NT2/D1 (cell line): ENCODE measurements around the gene KRT85.

ENCODE experiments used
- DNase-seq: peaks from one replicate; pipeline ENCODE4 v3.0.0-alpha.2; 2011; ENCODE audit warnings: low read depth, low spot score
- H3K27me3 ChIP-seq: 2 replicates; pipeline ENCODE4 v1.6.0; 2011; ENCODE audit warnings: mild to moderate bottlenecking; ENCODE audit not compliant: insufficient read length, insufficient read depth
- H3K36me3 ChIP-seq: 2 replicates; pipeline ENCODE4 v1.6.1; 2011; ENCODE audit warnings: mild to moderate bottlenecking, low read length, mixed read lengths; ENCODE audit not compliant: insufficient read depth, insufficient read length
- H3K4me1 ChIP-seq: 2 replicates; pipeline ENCODE4 v1.5.1; 2011; ENCODE audit not compliant: insufficient read depth, insufficient read length
- H3K4me3 ChIP-seq: 2 replicates; pipeline ENCODE4 v1.5.1; 2011; ENCODE audit warnings: low read depth; ENCODE audit not compliant: insufficient read length
- H3K9ac ChIP-seq: 2 replicates; pipeline ENCODE4 v1.6.0; 2011; ENCODE audit warnings: low read depth; ENCODE audit not compliant: insufficient read length
- H3K9me3 ChIP-seq: 2 replicates; pipeline ENCODE4 v1.5.1; 2011; ENCODE audit warnings: mild to moderate bottlenecking, low read length; ENCODE audit not compliant: insufficient read depth
- SUZ12 ChIP-seq: IDR thresholded peaks from 2 replicates; pipeline ENCODE4 v1.6.1; 2011; ENCODE audit not compliant: insufficient read length, insufficient read depth; ENCODE audit errors: extremely low read depth
- YY1 ChIP-seq: IDR thresholded peaks from 2 replicates; pipeline ENCODE4 v1.6.1; 2011; ENCODE audit not compliant: insufficient read length, insufficient read depth
- ZNF274 ChIP-seq: IDR thresholded peaks from 2 replicates; pipeline ENCODE4 v1.6.1; 2011; ENCODE audit warnings: mild to moderate bottlenecking, low read depth, low read length

Gene KRT85

GRCh38 chr12:52382854-52383253 is 15.6 kb upstream of the KRT85 start:
- Histone ChIP-seq H3K9ac (no peak overlapping the region), H3K9me3 (no peaks in the 10 kb centered on the region), H3K27me3 (no peaks in the 10 kb centered on the region), H3K4me3 (no peak overlapping the region), H3K4me1 (no peaks in the 10 kb centered on the region), H3K36me3 (no peaks in the 10 kb centered on the region)
- DNase-seq: no peak
- TF ChIP-seq ZNF274: no peak
- no peak for TF ChIP-seq YY1
- no peak for TF ChIP-seq SUZ12

GRCh38 chr12:52381206-52381605 is 13.9 kb upstream of the KRT85 start:
- Histone ChIP-seq H3K9ac (no peak overlapping the region), H3K4me1 (no peaks in the 10 kb centered on the region), H3K36me3 (no peaks in the 10 kb centered on the region), H3K9me3 (no peaks in the 10 kb centered on the region), H3K4me3 (no peak overlapping the region), H3K27me3 (no peaks in the 10 kb centered on the region)
- TF ChIP-seq ZNF274 (no peak), YY1 (no peak), SUZ12 (no peak)
- no peak for DNase-seq

GRCh38 chr12:52380271-52380694 is 13.0 kb upstream of the KRT85 start:
- no peaks in the 10 kb centered on the region for H3K9me3 ChIP-seq
- peak; percentile 8 for DNase-seq
- TF ChIP-seq ZNF274 (no peak), SUZ12 (no peak), YY1 (no peak)
- H3K27me3 ChIP-seq: no peaks in the 10 kb centered on the region
- no peak overlapping the region for H3K4me3 ChIP-seq
- no peak overlapping the region for H3K9ac ChIP-seq
- no peaks in the 10 kb centered on the region for H3K4me1 ChIP-seq
- no peaks in the 10 kb centered on the region for H3K36me3 ChIP-seq

GRCh38 chr12:52379536-52379935 is 12.3 kb upstream of the KRT85 start:
- no peak overlapping the region for H3K9ac ChIP-seq
- no peak for TF ChIP-seq SUZ12
- TF ChIP-seq YY1: no peak
- no peak for TF ChIP-seq ZNF274
- DNase-seq: no peak
- no peaks in the 10 kb centered on the region for H3K27me3 ChIP-seq
- no peaks in the 10 kb centered on the region for H3K9me3 ChIP-seq
- H3K4me3 ChIP-seq: no peak overlapping the region
- H3K4me1 ChIP-seq: no peaks in the 10 kb centered on the region
- H3K36me3 ChIP-seq: no peaks in the 10 kb centered on the region

GRCh38 chr12:52378091-52378490 is 10.8 kb upstream of the KRT85 start:
- Histone ChIP-seq H3K4me1 (no peaks in the 10 kb centered on the region), H3K4me3 (no peak overlapping the region), H3K36me3 (no peaks in the 10 kb centered on the region), H3K9ac (no peak overlapping the region), H3K27me3 (no peaks in the 10 kb centered on the region), H3K9me3 (peaks cover 9% of the 10 kb centered on the region; the same call in 1 of the 2 replicates)
- DNase-seq: no peak
- TF ChIP-seq YY1: no peak
- TF ChIP-seq SUZ12: no peak
- no peak for TF ChIP-seq ZNF274

GRCh38 chr12:52377266-52377665 is 10.0 kb upstream of the KRT85 start:
- TF ChIP-seq YY1 (no peak), SUZ12 (no peak), ZNF274 (no peak)
- no peaks in the 10 kb centered on the region for H3K27me3 ChIP-seq
- no peaks in the 10 kb centered on the region for H3K4me1 ChIP-seq
- no peaks in the 10 kb centered on the region for H3K36me3 ChIP-seq
- DNase-seq: no peak
- no peak overlapping the region for H3K4me3 ChIP-seq
- no peak overlapping the region for H3K9ac ChIP-seq
- H3K9me3 ChIP-seq: peaks cover 9% of the 10 kb centered on the region; the same call in 1 of the 2 replicates

- Histone ChIP-seq H3K4me1 (peaks cover 3% of the 10 kb centered on the region), H3K9me3 (peaks cover 9% of the 10 kb centered on the region; the same call in 1 of the 2 replicates), H3K9ac (no peak overlapping the region), H3K27me3 (no peaks in the 10 kb centered on the region), H3K36me3 (no peaks in the 10 kb centered on the region), H3K4me3 (no peak overlapping the region)
- DNase-seq: peak; percentile 79
- TF ChIP-seq ZNF274: no peak
- no peak for TF ChIP-seq SUZ12
- no peak for TF ChIP-seq YY1
Measured at GRCh38 chr12:52372216-52373154, 5.2 kb upstream of the KRT85 start.

GRCh38 chr12:52371716-52372115 is 4.4 kb upstream of the KRT85 start:
- H3K9ac ChIP-seq: no peak overlapping the region
- TF ChIP-seq YY1 (no peak), ZNF274 (no peak), SUZ12 (no peak)
- no peak overlapping the region for H3K4me3 ChIP-seq
- H3K9me3 ChIP-seq: peaks cover 9% of the 10 kb centered on the region; the same call in 1 of the 2 replicates
- H3K36me3 ChIP-seq: no peaks in the 10 kb centered on the region
- H3K4me1 ChIP-seq: peaks cover 3% of the 10 kb centered on the region
- no peak for DNase-seq
- H3K27me3 ChIP-seq: no peaks in the 10 kb centered on the region
